GM11168 (cell line): ENCODE data around the gene TUBD1.
"Not testable (repeated sequence)": the region's sequence is repeated elsewhere in the genome, so short reads cannot be mapped to it uniquely, and the experiment has no call there.

Experiments used
- in situ Hi-C: fragments of 300-500 bp; cut with MboI; formaldehyde crosslinking; loops from one replicate; pipeline ENCODE4 v1.12.0; 2022; ENCODE audit warnings: low sequenced_read_pairs; ENCODE audit not compliant: unreplicated experiment

The TUBD1 gene, protein sequence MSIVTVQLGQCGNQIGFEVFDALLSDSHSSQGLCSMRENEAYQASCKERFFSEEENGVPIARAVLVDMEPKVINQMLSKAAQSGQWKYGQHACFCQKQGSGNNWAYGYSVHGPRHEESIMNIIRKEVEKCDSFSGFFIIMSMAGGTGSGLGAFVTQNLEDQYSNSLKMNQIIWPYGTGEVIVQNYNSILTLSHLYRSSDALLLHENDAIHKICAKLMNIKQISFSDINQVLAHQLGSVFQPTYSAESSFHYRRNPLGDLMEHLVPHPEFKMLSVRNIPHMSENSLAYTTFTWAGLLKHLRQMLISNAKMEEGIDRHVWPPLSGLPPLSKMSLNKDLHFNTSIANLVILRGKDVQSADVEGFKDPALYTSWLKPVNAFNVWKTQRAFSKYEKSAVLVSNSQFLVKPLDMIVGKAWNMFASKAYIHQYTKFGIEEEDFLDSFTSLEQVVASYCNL

DNA sequence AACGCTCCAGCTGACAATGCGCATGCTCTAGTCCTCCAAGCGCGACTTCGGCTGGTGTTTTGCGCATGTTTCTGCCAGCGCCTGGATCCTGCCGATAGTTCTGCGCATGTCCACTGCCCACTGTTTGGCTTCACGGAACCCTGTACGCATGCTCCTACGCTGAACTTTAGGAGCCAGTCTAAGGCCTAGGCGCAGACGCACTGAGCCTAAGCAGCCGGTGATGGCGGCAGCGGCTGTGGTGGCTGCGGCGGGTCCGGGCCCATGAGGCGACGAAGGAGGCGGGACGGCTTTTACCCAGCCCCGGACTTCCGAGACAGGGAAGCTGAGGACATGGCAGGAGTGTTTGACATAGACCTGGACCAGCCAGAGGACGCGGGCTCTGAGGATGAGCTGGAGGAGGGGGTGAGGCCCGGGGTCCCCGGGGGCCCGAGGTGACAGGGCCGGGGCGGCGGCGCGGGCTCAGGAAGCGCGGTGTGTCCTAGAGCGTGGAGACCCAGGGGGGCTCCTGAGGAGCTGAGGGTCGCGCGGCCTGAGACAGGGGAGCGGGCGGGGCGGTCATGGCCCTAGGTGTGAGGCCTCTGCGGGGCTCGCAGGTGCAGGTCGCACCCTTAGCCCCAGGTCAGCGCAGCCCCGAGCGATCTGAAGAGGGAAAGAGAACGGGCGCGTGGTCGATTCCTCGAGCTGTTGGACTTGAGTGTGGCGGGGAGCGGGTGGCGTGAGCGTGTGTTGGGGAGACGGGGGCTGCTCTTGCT is at the start of gene TUBD1, which contains the start of gene RPS6KB1:
Gene TUBD1, minus strand, starts transcription at position 20 of the 752 bp plus-strand sequence. CDS start 1,941 bp downstream, outside the sequence.
Gene RPS6KB1, plus strand, starts transcription at position 198 of the 752 bp plus-strand sequence. Its CDS starts 64 bp downstream, at position 262.
- in situ Hi-C loops, result no loop called here

DNA sequence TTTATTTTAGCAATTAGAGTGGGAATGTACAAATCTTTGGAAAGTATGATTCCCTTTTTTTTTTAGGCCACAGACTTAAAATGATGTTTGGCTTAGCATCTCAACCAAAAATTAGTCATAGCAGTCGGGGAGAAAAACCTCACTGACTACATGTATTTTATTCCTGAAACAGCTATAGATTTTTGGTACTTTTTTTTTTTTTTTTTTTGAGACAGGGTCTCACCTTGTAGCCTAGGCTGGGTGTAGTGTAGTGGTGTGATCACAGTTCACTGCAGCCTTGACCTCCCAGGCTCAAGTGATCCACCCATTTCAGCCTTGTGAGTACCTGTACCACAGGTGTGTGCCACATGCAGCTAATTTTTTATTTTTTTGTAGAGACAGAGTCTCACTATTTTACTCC is 48.4 kb upstream of the TUBD1 start:
- in situ Hi-C loops, result no loop called here

DNA sequence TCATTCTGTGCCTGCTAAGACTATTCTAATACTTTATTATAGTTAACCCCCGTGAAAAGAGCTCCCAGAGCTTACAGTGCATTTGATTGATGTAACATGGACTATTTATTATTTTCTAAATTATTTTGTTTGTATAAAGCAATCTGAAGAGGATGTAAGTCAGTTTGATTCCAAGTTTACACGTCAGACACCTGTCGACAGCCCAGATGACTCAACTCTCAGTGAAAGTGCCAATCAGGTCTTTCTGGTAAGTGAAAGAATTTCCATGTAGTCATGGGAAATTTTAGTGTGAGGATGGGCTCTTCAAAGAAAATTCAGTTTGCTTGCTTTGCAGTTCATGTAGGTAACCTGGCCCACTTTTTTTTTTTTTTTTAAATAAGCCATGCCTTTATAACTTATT is 48.0 kb upstream of the TUBD1 start:
- in situ Hi-C loops, result not testable (repeated sequence)

DNA sequence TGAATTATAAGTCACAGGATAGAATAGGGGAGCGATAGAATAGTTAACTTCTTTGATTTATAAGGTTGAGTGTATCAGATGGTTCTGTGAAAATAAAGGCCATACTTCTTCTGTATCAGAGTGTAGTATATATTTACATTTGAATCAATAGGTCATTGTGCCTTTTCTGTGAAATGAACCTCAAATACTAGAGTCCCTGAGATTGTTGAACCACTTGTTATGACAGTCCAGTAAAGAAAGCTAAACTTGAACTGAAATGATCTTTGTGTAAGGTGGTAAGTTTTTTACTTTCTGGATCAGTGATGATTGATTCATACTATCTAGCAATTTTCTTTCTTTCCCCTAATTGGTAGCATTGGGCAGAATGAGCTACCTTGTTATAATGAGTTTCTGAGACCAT is 40.6 kb upstream of the TUBD1 start:
- in situ Hi-C loops, result not testable (repeated sequence)

DNA sequence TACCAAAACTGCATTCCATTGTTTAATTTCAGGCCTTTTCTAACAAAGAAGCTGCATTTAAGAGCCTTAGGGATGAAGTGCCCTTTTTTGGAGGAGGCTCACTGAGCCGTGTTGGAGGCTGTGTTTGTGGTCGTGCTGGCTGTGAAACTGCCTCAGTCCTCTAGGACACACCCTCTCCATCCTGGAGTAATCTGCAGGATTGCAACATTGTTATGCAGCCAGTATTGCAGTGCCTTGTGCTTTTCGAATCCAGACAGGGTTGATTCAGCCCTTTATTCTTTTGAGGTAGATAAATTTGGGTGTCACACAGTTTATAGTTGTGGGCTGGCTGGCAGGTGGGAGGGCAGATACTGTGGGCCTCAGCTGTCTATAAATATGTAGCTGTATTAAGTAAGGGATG is 38.0 kb upstream of the TUBD1 start:
- in situ Hi-C loops, result not testable (repeated sequence)

DNA sequence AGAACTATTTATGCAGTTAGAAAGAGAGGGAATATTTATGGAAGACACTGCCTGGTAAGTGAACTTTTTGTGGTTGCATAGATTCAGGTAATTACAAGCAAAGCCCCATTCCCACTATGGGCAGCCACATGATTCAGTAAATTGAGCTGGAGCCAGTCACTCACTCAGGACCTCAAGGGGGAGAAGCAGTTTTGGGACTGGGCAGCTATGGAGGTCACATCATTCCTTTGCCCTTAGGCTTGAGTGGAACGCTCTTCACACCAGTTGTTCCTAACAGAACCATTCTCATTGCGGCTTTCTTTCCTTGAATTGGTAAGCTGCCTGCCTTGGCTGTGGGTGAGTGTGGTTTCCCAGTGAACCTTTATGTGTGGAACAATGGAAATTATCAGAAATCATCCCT is 37.4 kb upstream of the TUBD1 start:
- in situ Hi-C loops, result not testable (repeated sequence)

DNA sequence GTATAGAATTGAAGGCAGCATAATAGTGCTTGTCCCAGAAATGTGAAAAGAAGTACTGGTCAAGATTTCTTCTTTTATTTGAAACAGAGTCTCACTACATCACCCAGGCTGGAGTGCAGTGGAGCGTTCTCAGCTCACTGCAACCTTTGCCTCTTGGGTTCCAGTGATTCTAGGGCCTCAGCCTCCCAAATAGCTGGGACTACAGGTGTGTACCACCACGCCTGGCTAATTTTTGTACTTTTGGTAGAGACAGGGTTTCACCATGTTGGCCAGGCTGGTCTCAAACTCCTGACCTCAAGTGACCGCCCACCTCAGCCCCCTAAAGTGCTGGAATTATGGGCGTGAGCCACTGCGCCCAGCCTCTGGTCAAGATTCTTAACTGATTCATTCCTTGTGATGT is 27.9 kb upstream of the TUBD1 start:
- in situ Hi-C loops, result loop anchor here (25.0 kb wide), 1 partner anchor 192 kb away; no protein-coding TSS in a partner anchor

DNA sequence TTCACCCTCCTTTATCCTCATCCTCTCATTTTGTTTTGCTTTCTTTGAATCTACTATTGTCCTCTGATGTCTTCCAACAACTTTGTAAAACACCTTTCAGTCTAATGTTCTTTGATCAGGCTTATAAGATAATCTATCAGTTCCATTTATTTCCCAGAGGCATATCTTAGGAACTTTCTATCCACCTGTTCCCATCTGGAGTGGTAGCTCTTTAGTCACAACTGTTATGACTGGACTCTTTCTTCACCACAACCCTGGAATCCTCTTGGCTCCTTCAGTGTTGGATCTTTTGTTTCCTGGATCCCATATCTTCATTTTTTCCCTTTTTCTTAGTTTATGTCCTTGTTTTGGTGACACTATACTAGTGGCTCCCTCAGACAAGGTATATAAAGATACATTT is 23.7 kb upstream of the TUBD1 start:
- in situ Hi-C loops, result loop anchor here (25.0 kb wide), 1 partner anchor 196 kb away; no protein-coding TSS in a partner anchor

DNA sequence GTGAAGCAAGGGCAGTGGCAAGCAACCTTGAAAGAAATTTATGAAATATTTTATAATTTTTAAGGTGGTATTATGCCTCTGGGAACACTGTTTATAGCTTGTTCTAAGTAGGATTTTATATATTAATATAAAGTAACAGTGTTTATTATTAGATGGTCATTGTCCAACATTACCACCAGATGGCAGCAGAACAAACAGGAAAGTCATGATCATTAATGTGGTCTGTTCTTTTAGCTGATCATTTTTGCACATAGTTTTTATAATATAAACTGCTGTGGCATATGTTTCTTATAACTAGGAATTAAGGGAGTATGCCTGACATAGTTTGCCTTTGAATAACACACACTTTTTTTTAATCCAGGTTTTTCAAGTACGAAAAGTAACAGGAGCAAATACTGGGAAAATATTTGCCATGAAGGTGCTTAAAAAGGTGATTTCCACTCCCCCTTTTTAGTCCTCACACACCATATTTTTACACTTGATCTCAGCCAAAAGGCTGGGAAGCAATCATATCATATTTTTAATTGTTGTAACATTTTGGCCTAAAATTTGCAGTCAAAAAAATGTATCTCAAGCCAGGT is 21.6 kb upstream of the TUBD1 start:
- in situ Hi-C loops, result loop anchor here (25.0 kb wide), 1 partner anchor 198 kb away; no protein-coding TSS in a partner anchor

DNA sequence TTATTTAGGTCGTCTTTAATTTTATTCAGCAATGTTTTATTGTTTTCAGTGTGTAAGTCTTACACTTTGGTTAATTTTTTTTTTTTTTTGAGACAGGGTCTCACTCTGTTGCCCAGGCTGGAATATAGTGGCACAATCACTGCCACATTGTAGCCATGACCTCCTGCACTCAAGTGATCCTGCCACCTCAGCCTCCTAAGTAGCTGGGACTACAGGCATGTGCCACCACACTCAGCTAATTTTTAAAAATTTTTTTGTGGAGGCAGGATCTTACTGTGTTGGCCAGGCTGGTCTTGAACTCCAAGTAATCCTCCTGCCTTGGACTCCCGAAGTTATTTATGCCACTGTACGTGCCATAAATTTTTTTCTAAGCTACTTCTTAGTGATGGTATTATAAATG is 14.7 kb upstream of the TUBD1 start:
- in situ Hi-C loops, result loop anchor here (25.0 kb wide), 1 partner anchor 205 kb away; no protein-coding TSS in a partner anchor

DNA sequence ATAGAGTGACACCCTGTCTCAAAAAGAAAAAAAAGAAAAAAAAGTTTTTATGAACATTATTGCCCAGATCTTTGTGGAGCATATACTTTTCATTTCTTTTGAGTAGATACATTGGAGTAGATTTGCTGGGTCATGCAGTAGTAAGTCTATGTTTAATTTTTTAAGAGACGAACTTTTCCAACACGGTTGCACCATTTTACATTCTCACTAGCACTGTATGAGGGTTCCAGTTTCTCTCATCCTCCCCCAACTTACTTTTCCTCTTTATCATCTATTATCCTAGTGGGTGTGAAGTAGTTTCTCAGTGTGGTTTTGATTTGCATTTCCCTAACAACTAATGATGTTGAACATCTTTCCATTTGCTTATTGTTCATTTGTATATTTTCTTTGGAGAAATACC is 10.7 kb upstream of the TUBD1 start:
- in situ Hi-C loops, result loop anchor here (25.0 kb wide), 1 partner anchor 209 kb away; no protein-coding TSS in a partner anchor

DNA sequence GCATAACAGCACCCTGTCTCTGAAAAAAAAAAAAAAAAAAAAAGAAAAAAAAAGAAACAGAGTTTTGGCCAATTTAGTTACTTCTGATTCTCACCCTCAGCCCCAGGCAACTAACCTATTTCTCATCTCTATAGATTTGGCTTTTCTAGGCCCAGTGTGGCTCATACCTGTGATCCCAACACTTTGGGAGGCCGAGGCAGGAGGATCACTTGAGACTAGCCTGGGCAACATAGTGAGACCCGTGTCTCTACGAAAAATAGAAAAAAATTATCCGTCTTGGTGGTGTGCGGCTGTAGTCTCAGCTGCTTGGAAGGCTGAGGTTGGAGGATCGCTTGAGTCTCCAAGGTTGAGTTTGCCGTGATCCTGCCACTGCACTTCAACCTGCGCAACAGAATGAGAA is 8.9 kb upstream of the TUBD1 start:
- in situ Hi-C loops, result loop anchor here (25.0 kb wide), 1 partner anchor 211 kb away; no protein-coding TSS in a partner anchor

DNA sequence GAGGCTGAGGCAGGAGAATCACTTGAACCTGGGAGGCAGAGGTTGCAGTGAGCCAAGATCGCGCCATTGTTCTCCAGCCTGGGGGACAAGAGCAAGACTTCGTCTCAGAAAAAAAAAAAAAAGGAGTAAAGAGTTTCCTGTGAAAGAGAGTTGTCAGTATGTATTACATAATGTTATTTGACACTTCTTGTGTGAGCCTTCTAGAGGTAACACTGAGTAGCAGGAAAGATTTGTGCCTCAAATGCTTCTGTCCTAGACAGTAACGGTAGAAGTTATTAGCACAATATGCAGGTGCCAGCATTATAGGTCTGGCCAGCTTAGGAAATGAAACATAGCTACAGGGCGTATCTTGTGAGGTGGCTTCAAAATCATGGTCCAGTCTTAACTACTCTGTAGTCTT is 6.4 kb upstream of the TUBD1 start:
- in situ Hi-C loops, result no loop called here

DNA sequence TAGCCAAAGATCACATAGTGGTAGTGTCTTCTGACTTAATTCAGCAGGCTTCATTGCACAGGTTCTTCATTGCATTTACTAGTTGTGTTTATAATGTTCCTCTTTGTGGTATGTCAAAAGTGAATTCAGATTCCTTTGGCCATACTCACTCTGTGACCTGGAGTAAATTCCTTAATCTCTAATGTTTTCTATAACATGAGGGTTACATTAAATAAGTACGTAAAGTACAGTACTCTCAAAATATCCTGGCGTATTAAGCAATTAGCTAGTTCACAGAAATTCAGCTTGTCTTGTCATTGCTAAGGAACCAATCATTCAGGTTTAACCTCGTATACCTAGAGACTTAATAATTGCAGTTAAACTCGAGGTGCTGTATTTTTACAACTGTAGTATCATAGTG is 4.3 kb upstream of the TUBD1 start:
- in situ Hi-C loops, result no loop called here

DNA sequence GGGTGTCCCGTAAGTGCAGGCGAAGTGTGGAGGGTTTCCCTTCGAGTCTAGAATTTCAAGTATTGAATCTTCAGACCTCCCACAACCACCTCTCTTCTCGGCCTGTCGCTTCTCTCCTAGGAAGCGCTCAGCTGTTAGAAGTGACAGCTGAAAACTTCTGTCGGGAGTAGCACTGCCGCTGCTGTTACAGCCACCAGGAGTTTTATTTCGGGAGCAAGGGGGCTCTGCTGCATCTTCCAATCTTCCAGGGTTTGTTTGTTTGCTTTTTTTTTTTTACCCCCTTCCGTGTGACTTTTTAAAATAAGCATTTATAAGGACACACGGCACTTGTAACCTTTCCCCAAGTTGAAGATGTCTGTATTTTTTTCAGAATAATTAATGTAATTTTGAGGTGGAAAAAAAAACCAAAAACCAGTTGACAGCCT is 945 bp upstream of the TUBD1 start:
- in situ Hi-C loops, result no loop called here

DNA sequence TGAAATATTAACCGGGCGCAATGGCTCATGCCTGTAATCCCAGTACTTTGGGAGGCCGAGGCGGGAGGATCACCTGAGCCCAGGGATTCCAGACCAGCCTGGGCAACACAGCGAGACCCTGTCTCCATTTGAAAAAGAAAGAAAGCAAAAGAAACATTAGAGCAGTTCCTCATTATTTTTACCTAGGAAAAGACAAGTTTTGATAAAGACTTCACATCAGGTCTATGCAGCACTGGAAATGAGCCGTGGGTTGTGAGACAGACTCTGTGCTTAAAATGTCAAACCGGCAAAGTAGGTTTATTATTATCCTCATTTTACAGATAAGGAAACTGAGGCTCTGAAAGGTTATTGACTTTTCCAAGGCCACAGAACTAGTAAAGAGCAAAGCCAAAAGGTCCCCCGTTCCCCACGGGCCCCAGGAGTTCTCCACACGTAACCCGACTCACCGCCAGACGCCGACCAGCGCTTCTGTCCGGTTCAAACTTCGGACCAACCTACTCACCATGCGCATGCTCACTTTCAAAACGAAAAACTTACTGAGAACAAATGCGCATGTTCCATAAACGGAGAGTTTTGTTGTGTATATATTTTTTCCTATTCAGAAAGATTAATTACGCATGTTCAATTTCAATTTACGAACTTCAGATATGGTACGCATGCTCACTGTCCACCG is 356 bp downstream of the TUBD1 start:
- in situ Hi-C loops, result no loop called here

DNA sequence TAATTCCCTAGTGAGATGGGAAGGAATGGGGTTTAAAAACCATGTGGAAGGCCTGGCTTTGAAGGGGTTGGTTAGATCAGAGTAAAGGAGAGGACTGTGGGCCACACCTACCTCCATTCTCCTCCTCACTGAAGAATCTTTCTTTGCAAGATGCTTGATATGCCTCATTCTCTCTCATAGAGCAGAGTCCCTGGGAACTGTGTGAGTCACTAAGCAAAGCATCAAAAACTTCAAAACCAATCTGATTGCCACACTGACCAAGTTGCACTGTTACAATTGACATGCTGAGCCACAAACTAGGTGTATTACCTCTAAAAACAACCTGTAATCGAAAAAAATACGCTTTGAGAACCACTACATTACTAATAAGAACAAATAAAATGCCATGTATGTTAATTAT is 2.0 kb downstream of the TUBD1 start:
- in situ Hi-C loops, result no loop called here

DNA sequence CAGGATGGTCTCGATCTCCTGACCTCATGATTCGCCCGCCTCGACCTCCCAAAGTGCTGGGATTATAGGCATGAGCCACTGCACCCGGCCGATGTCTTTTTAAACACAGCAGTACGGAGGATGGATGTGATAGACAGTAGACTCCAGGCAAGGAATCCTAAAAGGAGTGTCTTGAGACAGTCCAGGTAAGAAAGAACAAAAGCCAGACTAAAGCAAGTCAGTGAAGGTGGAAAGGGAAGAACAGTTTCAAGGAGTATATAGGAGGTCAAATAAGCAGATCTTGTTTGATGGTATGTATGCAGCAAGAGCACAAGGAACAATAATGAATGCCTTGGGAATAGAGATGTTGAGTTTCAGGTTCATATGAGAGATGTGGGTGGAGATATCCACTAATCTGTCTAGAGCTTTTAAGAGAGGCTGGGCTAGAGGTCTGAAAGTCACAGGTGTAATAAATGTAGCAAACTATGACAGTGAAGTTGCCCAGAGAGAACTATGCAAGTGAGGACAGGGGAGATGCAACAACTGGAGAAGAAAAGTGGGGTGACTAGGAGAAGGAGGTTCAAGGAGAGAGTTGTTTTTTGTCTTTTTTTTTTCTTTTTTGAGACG is 4.5 kb downstream of the TUBD1 start:
- in situ Hi-C loops, result no loop called here

DNA sequence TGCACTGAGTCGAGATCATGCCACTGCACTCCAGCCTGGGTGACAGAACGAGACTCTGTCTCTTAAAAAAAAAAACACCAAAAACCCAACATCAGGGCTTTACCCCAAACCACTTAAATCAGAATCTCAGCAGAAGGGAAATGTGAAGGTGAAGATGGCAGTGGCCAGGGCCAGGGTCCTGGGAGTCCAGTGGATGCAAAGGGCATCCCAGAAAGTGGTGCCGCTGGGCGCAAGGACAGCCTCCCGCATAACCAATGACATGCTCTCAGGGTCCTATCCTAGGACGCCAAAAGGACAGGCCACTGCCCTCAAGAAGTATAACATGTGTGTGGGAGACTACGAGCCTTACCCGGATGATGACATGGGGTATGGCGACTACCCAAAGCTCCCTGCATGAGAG is 7.9 kb downstream of the TUBD1 start:
- in situ Hi-C loops, result no loop called here

DNA sequence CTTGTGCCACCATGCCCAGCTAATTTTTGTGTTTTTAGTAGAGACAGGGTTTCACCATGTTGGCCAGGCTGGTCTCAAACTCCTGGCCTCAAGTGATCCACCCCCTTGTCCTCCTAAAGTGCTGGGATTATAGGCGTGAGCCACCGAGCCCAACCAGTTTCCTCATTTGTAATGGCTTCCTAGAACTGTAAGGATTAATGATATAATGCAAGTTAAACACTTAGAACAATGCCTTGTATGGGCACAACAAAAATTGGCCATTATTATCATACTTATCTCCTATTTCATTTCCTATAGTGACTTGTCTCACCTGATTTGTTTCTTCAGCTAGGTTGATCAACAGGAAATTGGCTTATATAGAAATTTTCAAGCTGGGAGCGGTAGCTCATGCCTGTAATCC is 14.1 kb downstream of the TUBD1 start:
- in situ Hi-C loops, result no loop called here
